Measurements from ENCODE around the gene OR10C1.

DNA sequence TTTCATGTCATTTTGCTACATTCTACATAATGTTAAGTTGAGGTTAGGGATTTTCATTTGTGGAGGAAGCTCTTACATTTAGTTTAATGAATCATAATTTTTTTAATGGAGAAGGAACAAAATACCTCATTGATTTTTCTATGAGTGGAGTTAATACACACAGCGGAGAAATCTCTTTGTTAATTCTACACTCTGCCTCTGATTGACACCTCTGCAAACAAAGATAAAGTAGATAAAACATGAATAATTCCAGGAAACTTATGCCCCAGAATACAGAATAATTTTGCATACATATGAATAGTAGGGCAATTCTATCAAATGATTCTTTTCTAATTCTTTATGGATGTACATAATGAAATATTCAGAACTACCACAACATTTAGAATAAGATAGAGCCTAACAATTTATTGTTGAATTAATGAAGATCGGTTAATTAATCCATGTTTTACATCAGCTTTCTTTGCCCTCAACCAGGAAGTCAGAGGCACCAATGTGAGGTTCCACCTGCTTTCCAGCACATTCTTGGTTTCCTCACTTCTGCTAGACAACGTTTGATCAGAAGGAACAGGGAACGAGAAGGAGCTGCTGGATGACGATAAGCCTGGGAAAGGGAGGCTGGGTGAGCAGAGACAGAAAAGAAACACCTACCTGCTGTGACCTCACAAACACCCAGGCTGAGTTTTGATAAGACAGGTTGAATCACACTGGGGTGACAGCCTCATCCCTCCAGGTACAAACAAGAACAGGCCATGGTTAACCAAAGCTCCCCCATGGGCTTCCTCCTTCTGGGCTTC lies 22.1 kb downstream of the OR10C1 start:
- TF ChIP-seq, protein P1, sequence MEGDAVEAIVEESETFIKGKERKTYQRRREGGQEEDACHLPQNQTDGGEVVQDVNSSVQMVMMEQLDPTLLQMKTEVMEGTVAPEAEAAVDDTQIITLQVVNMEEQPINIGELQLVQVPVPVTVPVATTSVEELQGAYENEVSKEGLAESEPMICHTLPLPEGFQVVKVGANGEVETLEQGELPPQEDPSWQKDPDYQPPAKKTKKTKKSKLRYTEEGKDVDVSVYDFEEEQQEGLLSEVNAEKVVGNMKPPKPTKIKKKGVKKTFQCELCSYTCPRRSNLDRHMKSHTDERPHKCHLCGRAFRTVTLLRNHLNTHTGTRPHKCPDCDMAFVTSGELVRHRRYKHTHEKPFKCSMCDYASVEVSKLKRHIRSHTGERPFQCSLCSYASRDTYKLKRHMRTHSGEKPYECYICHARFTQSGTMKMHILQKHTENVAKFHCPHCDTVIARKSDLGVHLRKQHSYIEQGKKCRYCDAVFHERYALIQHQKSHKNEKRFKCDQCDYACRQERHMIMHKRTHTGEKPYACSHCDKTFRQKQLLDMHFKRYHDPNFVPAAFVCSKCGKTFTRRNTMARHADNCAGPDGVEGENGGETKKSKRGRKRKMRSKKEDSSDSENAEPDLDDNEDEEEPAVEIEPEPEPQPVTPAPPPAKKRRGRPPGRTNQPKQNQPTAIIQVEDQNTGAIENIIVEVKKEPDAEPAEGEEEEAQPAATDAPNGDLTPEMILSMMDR (conservative IDR thresholded peaks at IDR 0.05): no peak
- no peak for TF ChIP-seq EZH2 (IDR thresholded peaks at IDR 0.05; ENCODE audit: low read depth)

All from PC-9 (cell line).